ENCODE data around the gene AMHR2. TPM values are rescaled to one million over a fixed set of nuclear protein-coding genes. Genes with fewer than 3 reads are reported as not detected.

AMHR2 gene
- total RNA-seq, 1 experiment from 2014 or later, result not detected

- ChIA-PET CTCF (no interaction called here), POLR2A (ENCODE audit: unreplicated experiment) (no interaction called here)
- intact Hi-C loops (cut with micrococcal nuclease; ENCODE audit: unreplicated experiment), result no loop called here
- H3K9me3 ChIP-seq (ENCODE audit: insufficient read depth, low read depth), result no peaks in the 10 kb centered on the region
- BruUV-seq (replicated peaks), result no TSS peak
- H3K36me3 ChIP-seq (ENCODE audit: low read depth), result peaks cover 75% of the 10 kb centered on the region
- no peaks in the 10 kb centered on the region for H3K9me2 ChIP-seq (ENCODE audit: insufficient read depth)
- peaks cover 89% of the 10 kb centered on the region for H3F3A ChIP-seq (ENCODE audit: insufficient read depth, low read depth)
- no peak overlapping the region for H3K4me2 ChIP-seq
- H3K79me2 ChIP-seq (ENCODE audit: low read depth), result peaks cover 47% of the 10 kb centered on the region; the same call in 1 of the 2 replicates
- TF ChIP-seq, protein P1, sequence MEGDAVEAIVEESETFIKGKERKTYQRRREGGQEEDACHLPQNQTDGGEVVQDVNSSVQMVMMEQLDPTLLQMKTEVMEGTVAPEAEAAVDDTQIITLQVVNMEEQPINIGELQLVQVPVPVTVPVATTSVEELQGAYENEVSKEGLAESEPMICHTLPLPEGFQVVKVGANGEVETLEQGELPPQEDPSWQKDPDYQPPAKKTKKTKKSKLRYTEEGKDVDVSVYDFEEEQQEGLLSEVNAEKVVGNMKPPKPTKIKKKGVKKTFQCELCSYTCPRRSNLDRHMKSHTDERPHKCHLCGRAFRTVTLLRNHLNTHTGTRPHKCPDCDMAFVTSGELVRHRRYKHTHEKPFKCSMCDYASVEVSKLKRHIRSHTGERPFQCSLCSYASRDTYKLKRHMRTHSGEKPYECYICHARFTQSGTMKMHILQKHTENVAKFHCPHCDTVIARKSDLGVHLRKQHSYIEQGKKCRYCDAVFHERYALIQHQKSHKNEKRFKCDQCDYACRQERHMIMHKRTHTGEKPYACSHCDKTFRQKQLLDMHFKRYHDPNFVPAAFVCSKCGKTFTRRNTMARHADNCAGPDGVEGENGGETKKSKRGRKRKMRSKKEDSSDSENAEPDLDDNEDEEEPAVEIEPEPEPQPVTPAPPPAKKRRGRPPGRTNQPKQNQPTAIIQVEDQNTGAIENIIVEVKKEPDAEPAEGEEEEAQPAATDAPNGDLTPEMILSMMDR (conservative IDR thresholded peaks at IDR 0.05), result no peak
- TF ChIP-seq EZH2 (IDR thresholded peaks at IDR 0.05; ENCODE audit: low read depth), result no peak
- no peak overlapping the region for H3K4me3 ChIP-seq
- no peaks in the 10 kb centered on the region for H3K27me3 ChIP-seq (ENCODE audit: insufficient read depth, low read depth)
- no peak overlapping the region for H3K27ac ChIP-seq
- H2AFZ ChIP-seq, result no peak overlapping the region
- DNase-seq, result no peak
- H4K20me1 ChIP-seq (ENCODE audit: insufficient read depth), result peaks cover 90% of the 10 kb centered on the region
- H3K4me1 ChIP-seq (replicated peaks; ENCODE audit: insufficient read depth), result no peaks in the 10 kb centered on the region
Observed at GRCh38 chr12:53468282-53468681, 44.6 kb downstream of the AMHR2 start.

GRCh38 chr12:53472056-53472582 lies 48.5 kb downstream of the AMHR2 start:
- Histone ChIP-seq H4K20me1 (ENCODE audit: insufficient read depth) (peaks cover 93% of the 10 kb centered on the region), H3F3A (ENCODE audit: insufficient read depth, low read depth) (peaks cover 98% of the 10 kb centered on the region), H3K27me3 (ENCODE audit: insufficient read depth, low read depth) (no peaks in the 10 kb centered on the region), H3K9me2 (ENCODE audit: insufficient read depth) (no peaks in the 10 kb centered on the region), H3K36me3 (ENCODE audit: low read depth) (peaks cover 80% of the 10 kb centered on the region), H3K27ac (no peak overlapping the region; the same call in 1 of the 2 replicates), H3K79me2 (ENCODE audit: low read depth) (peaks cover 40% of the 10 kb centered on the region), H3K4me2 (no peak overlapping the region), H3K4me1 (replicated peaks; ENCODE audit: insufficient read depth) (no peaks in the 10 kb centered on the region), H2AFZ (no peak overlapping the region), H3K4me3 (no peak overlapping the region), H3K9me3 (ENCODE audit: insufficient read depth, low read depth) (no peaks in the 10 kb centered on the region)
- ChIA-PET POLR2A (ENCODE audit: unreplicated experiment) (no interaction called here), CTCF (interaction anchor here (0.6 kb wide), 1 partner anchor 49 kb away, joined by 4 read pairs; no protein-coding TSS in a partner anchor)
- no TSS peak for BruUV-seq (replicated peaks)
- DNase-seq, result no peak
- TF ChIP-seq, protein P1 (conservative IDR thresholded peaks at IDR 0.05), result no peak
- TF ChIP-seq EZH2 (IDR thresholded peaks at IDR 0.05; ENCODE audit: low read depth), result no peak
- intact Hi-C loops (cut with micrococcal nuclease; ENCODE audit: unreplicated experiment), result no loop called here

DNA sequence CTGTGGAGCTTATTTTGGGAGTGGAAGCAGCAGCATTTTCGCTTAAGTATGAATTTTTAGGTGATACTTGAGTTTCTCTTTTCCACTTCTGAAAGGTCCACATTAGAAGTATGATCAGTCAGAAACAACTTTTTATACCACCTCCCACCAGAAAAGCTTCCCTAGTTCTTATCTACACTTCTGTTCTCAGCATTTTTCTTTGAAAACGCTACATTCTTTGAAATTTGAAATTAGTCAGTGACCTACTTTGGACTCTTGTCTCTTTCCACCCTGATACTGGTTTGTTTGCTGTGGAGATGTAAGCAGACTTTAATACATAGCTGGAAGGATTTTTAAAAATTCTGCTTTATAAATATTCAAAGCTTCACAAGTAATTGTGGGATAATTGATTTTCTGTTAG lies 50.4 kb downstream of the AMHR2 start:
- BruUV-seq (replicated peaks), result no TSS peak
- H3K36me3 ChIP-seq (ENCODE audit: low read depth), result peaks cover 77% of the 10 kb centered on the region
- peaks cover 94% of the 10 kb centered on the region for H4K20me1 ChIP-seq (ENCODE audit: insufficient read depth)
- peaks cover 38% of the 10 kb centered on the region for H3K79me2 ChIP-seq (ENCODE audit: low read depth)
- DNase-seq, result no peak
- intact Hi-C loops (cut with micrococcal nuclease; ENCODE audit: unreplicated experiment), result no loop called here
- H3F3A ChIP-seq (ENCODE audit: insufficient read depth, low read depth), result peaks cover 98% of the 10 kb centered on the region
- no peaks in the 10 kb centered on the region for H3K9me3 ChIP-seq (ENCODE audit: insufficient read depth, low read depth)
- no peaks in the 10 kb centered on the region for H3K27me3 ChIP-seq (ENCODE audit: insufficient read depth, low read depth)
- no peaks in the 10 kb centered on the region for H3K9me2 ChIP-seq (ENCODE audit: insufficient read depth)
- no peaks in the 10 kb centered on the region for H3K4me1 ChIP-seq (replicated peaks; ENCODE audit: insufficient read depth)
- H2AFZ ChIP-seq, result no peak overlapping the region
- ChIA-PET CTCF (no interaction called here), POLR2A (ENCODE audit: unreplicated experiment) (no interaction called here)
- no peak overlapping the region for H3K27ac ChIP-seq
- no peak overlapping the region for H3K4me3 ChIP-seq
- TF ChIP-seq, protein P1 (conservative IDR thresholded peaks at IDR 0.05), result no peak
- H3K4me2 ChIP-seq, result no peak overlapping the region

Data from PC-9 (cell line).